ENCODE data around the gene CCL22.

GRCh38 chr16:57403965-57404817 is 45.6 kb downstream of the CCL22 start, which contains the start of gene CCL17:
- no peak for TF ChIP-seq POLR2A (IDR thresholded peaks at IDR 0.05)
- TF ChIP-seq CTCF (IDR thresholded peaks at IDR 0.05) = no peak
